Stimulated activated naive CD8-positive, alpha-beta T cell treated with anti-CD3 and anti-CD28 coated beads, Interleukin-15, Interleukin-2, amounts not matched to agents 100 U/mL and 50 U/mL, for 24 hours (primary cell): Measurements from ENCODE around the gene CDK4.
"Not testable (repeated sequence)": the region's sequence is repeated elsewhere in the genome, so short reads cannot be mapped to it uniquely, and the experiment has no call there.

Experiments used
- ATAC-seq: fragments of 150-1000 bp; cut with Tn5 transposase; one replicate; pipeline ENCODE4 v1.10.0; 2021
- DNase-seq: peaks from one replicate; pipeline ENCODE4 v3.0.0; 2021

CDK4 gene

GRCh38 chr12:57724936-57725740, 27.0 kb downstream of the CDK4 start:
- ATAC-seq (no peak), DNase-seq (no peak)

GRCh38 chr12:57724003-57724935, 27.8 kb downstream of the CDK4 start:
- DNase-seq = no peak
- no peak for ATAC-seq

- ATAC-seq (no peak), DNase-seq (no peak)
Measured at GRCh38 chr12:57723630-57723962, 28.5 kb downstream of the CDK4 start.

GRCh38 chr12:57722716-57723629, 29.1 kb downstream of the CDK4 start:
- DNase-seq (no peak), ATAC-seq (no peak)

GRCh38 chr12:57721846-57722608, 30.1 kb downstream of the CDK4 start:
- DNase-seq, ATAC-seq: not testable (repeated sequence)

GRCh38 chr12:57720606-57721595, 31.2 kb downstream of the CDK4 start:
- ATAC-seq (no peak), DNase-seq (no peak)

- no peak for DNase-seq
- no peak for ATAC-seq
Measured at GRCh38 chr12:57719777-57720605, 32.1 kb downstream of the CDK4 start.

GRCh38 chr12:57718641-57719528, 33.2 kb downstream of the CDK4 start:
- ATAC-seq = no peak
- no peak for DNase-seq

- DNase-seq (no peak), ATAC-seq (no peak)
Measured at GRCh38 chr12:57717846-57718640, 34.1 kb downstream of the CDK4 start.

GRCh38 chr12:57717131-57717530, 35.0 kb downstream of the CDK4 start:
- no peak for ATAC-seq
- no peak for DNase-seq

GRCh38 chr12:57716305-57716704, 35.8 kb downstream of the CDK4 start:
- DNase-seq (no peak), ATAC-seq (no peak)

GRCh38 chr12:57715786-57716185, 36.3 kb downstream of the CDK4 start:
- ATAC-seq (no peak), DNase-seq (no peak)

GRCh38 chr12:57715036-57715748, 36.9 kb downstream of the CDK4 start:
- ATAC-seq, DNase-seq: not testable (repeated sequence)

- ATAC-seq = no peak
- no peak for DNase-seq
Measured at GRCh38 chr12:57713209-57713608, 38.9 kb downstream of the CDK4 start.

- ATAC-seq = no peak
- no peak for DNase-seq
Measured at GRCh38 chr12:57712701-57713100, 39.4 kb downstream of the CDK4 start.

GRCh38 chr12:57708296-57708695, 43.8 kb downstream of the CDK4 start:
- ATAC-seq (no peak), DNase-seq (no peak)

- ATAC-seq (no peak), DNase-seq (no peak)
Measured at GRCh38 chr12:57707250-57707649, 44.9 kb downstream of the CDK4 start.
